Breast epithelium (tissue), 3 donors: Measurements from ENCODE around the gene TNFRSF6B.

Source experiments
- CTCF ChIP-seq, 3 donors: fragments of 450-650 bp; IDR thresholded peaks; one replicate each; pipeline ENCODE4 v1.5.1; 2016 to 2017; ENCODE audit warnings: antibody characterized with exemption in 3 of 3, mild to moderate bottlenecking in 3 of 3, moderate library complexity in 3 of 3
- POLR2AphosphoS5 ChIP-seq, 3 donors: sonication (generic); formaldehyde crosslinking; IDR thresholded peaks; one replicate each; pipeline ENCODE4 v1.6.1; 2017; ENCODE audit warnings: antibody characterized with exemption in 3 of 3

- TF ChIP-seq CTCF (IDR thresholded peaks at IDR 0.05) (no peak), POLR2AphosphoS5 (IDR thresholded peaks at IDR 0.05) (peak in 2 of 3 donors; percentile 67 to 70)
These were observed 13.9 kb upstream of the TNFRSF6B start for GRCh38 chr20:63682384-63683139.
